HG02759 (cell line): ENCODE results near the gene SH3GL2.
A peak's percentile ranks its signal among the peaks of the same experiment; 100 is the strongest.

ENCODE experiments used
- ATAC-seq: cut with Tn5 transposase; IDR thresholded peaks from one replicate; pipeline ENCODE4 v1.9.1; 2021; ENCODE audit warnings: mild to moderate bottlenecking, moderate library complexity; ENCODE audit not compliant: unreplicated experiment

SH3GL2 gene

DNA sequence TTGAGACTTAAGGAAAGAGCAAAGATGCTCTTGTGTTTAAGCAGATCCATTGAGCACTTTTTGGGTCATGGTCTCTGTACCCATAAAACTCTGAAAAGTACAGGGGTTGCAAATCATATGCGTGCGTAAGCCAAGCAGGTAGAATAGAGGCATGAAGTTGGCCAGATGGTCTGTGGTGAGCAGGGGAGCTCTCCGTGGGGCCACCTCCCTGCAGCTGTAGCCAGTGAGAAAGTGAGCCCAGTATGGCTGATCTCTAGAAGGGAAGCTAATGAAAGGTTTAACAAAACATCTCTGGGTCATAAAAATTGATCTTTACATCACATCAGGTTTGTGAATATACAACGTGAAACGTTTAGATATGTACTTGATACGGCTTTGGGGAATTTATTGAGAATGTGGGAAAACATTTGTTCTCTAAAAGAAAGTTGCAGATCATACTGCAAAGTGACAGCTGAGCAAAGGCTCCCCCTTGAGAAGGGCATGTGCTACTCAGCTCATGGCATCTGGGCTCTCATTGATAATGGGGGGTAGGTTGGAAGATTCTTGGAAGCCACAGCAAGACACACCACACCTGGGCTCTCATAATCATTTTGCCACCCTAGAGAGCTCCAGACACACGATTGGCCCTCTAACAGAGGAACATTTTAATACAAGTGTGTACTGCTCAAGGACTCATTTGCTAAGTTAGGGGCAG, 30.6 kb downstream of the SH3GL2 start:
- no peak for ATAC-seq

DNA sequence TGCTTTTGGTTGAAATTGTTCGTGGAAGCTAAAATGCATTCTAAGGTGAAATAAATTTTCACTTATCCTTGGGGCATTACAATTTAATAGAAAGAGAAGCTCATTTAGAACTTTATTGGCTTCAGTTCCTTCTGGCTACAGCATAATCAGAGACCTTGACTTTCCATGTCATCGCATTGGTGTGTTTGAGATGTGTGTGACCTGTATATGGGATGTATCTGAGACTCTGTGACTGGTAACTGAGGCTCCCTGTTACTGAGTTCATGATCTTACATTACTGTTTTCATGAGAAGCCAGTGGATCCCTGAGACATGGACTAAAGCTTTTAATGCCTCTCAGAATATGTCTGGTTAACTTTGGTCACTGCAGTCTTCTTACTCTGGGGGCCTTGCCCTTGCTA, 32.5 kb downstream of the SH3GL2 start:
- no peak for ATAC-seq

DNA sequence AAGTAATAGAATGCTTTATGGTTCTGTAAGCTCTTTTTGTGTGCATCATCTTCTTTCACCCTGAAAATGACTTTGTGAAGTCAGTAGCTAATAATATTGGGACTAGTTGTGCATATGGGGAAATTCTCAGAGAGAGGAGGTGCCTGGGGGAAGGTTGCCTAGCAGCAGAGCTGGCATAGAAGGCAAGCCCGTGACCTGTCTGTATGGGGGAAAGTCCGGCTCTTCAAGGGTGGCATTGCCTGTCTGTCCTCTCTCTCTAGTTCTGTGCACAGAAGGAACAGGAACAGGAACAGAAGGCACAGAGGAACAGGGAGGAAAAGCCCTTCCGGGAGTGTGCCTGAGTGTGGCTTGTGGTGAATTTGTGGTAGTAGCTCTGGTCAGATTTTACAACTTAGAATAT, 33.1 kb downstream of the SH3GL2 start:
- ATAC-seq, result peak; percentile 74

DNA sequence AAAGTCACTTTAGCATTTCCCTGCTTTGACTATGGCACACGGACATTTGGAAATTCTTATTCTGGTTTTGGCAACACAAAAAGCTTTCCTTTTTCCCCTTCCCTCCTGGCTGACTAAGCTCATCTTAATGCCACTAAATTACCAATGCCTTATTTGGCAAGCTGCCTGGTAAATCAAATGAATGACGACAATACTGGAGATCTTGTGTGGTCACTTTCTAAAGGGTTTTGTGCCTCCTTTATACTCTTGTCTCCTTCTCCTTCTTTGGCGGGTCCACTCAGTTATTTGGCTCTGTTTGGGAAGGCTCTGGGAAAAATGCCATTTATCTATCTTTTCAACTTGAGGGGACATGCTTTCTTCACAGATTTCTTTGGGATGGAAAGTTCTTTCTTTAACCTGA, 34.9 kb downstream of the SH3GL2 start:
- no peak for ATAC-seq

DNA sequence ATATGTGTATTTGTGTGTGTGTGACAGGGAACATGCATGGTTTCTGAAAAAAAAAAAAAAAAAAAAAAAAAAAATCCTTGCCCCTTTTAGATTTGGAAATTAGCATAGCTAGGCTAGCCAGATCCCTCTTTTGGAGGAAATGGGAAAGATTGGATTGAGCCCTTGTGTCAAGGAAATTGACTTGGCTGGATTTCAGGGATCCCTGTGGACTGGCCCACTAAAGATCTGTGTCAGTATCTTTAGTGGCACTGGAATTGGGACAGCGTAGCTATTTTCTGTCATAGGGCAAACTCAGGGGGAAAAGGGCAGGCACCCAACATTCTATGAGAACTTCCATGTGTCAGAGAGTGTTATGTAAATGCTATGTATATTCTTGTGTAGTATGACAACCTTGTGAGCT, 35.4 kb downstream of the SH3GL2 start:
- ATAC-seq, result no peak

DNA sequence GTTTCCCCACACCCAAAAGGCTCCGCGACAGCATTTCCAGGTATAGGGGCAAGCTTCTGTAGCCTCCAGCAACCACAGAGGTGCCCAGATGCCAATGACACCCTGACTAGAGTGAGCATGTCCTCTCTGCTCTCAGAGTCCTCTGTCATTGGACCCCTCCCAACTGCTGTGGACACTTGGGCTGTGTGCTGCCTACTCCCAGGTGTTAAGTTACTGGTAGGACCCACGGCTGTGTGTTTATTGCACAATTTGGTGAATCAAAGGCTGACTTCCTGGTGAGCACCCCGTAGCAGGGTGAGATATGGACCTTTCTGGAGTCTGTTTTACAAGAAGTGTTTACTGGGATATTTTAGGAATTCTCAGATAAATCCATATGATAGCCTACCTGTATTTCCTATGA, 36.0 kb downstream of the SH3GL2 start:
- ATAC-seq, result no peak

DNA sequence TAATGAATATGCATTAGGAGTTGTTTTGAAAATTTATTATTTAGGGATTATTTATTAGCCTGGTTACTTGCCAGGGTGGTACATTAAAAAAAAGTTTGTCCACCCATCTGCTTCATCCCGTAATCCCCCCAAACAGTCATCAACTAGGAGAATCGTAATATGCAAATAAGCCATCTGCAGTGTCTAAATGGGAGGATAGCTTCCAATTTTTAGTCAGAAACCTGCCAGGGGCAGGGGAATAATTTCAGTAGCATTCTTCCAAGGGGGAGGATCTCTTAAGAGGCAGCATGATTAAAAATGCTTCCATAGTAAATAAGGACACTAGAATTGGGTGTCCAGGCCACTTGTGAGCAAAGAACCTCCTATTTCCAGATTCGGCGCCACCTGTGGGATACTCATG, 43.3 kb downstream of the SH3GL2 start:
- ATAC-seq, result no peak

DNA sequence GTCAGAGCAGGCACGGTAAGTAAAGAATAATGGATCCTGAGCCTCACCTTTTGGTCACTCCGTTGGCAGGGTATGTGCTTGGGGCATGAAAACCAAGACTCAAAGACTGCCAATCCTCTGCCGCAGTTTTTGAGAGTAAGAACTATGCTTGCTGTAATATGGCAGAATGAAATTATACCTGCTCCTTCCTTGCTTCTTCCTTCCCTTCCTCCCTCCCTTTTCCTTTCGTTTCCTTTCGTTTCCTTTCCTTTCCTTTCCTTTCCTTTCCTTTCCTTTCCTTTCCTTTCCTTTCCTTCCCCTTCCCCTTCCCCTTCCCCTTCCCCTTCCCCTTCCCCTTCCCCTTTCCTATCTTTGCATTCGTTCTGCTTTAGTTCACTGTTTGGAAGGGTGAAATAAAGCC, 43.9 kb downstream of the SH3GL2 start:
- ATAC-seq, result no peak

DNA sequence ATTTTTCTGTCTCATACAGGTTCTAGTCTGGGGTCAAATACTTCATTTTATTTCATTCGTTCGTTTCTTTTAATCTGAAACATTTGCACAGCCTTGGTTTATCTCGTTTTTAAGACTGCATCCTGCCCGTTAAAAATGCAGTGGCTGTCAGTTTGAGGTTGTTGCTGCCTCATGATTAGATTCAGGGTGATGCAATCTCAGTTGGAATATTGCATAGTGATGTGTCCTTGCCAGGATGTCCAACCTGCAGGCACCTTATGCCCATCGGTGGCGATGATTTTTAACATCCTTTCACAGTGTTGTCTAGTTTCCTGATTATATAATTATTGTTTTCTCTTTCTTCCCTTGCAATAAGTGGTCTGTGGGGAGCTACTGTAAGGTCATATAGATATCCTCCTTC, 45.1 kb downstream of the SH3GL2 start:
- no peak for ATAC-seq

DNA sequence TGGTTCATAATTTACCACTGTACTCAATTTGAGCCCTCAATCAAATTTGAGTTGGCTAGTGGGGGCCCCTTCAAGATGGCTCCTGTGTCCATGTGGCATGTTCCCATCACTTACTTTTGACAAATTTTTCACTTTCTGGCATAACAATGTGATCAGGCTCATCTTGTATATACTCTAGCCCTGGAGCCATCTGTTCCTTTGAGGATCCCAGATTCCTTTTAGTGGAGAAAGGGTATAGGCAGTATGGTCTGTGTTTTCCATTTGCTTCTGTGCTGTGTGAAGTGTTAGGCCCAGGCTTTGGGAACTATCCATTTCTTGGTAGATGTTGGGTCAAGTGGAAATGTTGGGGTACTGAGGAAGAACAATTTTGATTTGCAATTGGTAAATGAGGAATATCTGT, 45.7 kb downstream of the SH3GL2 start:
- no peak for ATAC-seq

DNA sequence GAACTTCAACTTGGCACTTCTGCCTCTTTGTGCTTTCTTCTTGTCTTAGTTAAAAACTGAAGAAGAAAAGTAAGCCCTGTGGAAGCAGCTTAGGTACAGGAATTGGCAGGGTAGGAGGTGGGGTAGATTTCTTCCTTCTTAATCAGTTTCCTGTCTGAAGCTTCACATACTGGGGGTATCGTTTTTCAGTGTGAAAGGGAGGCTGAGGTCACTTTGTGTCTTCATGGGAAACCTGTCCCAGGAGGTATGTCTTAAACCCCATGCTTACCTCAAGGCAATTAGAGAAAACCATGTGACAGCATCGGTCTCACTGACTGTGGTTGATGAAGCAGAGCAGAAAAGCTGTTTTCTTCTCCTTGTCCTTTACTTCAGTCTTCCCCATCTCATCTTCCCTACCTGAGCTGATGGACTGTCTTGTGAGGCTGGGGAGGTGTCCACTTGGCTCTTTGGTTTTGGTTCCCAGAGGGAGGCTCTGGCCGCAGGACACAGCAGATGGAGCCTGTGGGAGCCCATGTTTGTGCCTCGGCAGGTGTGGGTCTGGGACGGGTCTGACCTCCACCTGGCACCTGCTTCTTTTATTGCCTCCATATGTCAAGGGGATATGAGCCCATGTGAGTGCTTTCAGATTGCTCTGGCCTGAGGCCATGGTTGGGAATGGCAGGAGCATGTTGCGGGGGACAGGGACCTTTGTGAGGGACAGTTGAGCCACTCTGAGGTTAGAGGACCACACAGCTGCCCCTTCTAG, 47.0 kb downstream of the SH3GL2 start:
- no peak for ATAC-seq

DNA sequence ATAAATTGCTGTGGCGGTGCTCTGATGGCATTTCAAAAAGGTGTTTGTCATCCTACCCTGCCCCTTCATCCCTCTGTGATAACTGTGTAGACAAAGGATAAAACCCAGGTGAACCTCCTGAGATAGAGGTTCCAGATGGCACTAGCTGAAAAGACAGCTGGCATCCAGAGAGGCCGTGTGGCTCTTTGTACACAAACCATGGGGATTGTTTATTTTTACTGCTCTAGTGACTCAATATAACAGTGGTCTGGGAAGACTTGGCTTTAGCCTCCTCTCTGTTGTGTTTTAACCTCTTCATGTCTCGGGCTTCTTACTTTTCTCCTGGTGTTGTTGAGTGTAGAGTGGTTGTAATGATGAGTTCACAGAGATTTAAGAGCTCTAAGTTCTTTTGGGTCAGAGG, 48.8 kb downstream of the SH3GL2 start:
- ATAC-seq, result no peak

DNA sequence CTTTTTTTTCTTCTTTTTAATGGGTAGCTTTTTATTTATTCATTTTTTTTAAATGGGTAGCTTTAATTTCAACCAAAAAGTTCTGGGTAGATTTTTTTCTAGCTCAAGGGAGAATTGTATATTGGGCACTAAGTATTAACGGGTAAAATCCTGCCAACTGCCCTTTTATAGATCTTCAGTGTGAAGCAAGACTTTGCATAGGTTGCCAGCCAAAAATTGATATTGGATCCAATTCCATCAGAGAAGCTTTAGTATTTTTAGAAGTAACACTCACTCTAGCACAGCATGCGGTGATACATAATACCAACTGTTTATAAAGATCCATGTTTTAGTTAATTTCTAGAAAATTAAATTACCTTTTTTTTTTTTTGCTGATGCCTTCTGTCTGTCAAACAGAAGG, 49.8 kb downstream of the SH3GL2 start:
- no peak for ATAC-seq

DNA sequence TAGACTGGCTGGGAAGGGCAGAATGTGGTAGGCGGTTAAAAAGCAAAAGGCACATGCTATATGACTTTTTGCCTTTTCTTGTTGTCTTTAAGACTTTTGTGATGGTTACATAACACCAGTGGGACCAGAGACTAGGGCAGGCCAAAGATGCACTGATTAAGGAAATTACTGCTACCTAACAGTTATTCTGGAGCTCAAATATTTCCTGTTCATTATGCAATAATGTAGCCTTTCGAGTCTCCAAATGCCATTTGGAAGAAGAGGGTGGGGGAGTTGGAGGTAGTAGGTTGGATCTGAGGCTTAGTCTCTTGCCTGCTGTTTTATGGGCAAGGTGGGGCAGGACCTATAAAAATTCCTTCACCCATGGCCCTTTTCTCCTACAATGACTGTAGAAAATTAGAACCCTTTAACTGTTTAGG, 51.7 kb downstream of the SH3GL2 start:
- no peak for ATAC-seq

DNA sequence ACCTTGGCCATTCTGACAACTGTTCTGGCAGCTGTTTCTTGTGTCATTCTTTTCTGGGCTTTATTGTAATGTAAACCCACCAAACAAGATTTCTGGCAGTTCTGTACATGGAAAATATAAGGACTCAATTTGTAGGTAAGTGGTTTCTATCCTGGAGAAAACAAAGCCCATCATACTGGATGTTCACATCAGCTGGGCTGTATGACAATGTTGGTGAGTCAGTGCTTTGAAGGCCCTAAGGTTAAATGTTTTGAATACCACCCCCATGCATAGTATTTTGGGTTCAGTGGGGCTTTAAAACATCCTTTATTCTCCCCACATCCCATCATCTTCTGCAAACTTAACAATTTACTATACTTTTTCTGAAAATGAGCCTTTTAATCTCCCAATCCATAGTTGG, 52.5 kb downstream of the SH3GL2 start:
- ATAC-seq, result no peak

DNA sequence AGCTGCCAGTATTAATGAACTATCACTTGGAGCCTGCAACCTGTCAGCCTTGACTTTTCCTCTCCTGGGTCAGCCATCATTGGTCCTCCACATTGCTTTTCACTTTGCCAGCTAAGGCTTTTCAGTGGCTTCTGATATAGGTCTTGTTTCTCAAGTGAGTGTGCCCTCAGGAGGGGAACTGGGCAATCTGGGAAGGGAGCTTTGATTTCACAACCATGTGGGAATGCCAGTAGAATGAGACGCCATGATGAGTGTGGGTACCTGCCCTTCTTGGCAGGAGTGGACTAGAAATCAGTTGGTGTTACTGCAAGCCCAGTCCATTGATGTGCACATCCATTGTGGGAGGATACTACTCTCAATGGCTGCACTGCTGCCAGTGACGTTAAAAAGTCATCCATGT, 54.1 kb downstream of the SH3GL2 start:
- no peak for ATAC-seq

DNA sequence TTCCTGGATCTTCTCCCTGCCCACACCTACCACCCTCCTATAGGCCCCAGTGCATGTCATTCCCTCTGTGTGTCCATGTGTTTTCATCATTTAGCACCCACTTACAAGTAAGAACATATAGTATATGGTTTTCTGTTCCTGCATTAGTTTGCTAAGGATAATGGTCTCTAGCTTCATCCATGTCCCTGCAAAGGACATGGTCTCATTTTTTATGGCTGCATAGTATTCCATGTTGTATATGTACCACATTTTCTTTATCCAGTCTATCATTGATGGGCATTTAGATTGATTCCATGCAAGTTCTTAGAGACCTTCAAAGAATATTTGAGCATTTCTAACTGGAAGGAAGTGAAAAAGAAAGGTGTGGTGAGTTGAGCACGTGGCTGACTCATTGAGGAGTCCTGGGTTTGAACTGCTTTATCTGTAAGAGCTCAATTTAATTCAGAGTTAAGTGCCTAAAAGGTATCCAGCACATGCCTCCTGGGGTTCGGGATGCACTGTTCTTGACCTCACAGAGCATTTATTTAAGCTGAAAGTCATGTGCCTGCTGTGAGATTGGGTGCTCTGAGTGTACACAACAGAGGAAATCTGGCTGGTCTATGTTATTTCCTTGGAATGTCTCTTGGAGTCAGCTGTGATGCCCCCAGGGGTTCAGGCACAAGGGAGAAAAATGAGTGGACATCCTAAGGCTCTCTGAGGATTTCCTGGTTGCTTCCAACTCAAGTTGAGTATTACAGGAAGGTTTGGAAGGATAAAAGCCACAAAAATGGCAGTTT, 56.4 kb downstream of the SH3GL2 start:
- no peak for ATAC-seq

DNA sequence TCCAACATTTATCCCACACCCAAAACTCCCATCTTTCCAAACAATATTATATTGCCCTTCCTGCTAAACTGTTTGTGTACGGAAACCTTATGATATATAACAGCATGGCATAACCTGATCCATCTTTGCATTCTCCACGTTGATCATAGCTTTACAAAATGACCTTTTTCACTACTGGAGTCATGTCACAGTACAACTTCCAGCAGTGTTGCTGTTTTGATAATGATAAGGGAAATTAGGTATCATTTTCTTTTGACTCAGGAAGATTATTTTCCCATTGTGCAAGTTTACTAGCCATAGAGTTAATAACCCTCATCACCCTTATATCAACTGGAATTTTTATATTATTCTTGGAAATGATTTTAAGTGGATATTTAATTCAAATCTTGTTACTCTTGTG, 57.5 kb downstream of the SH3GL2 start:
- ATAC-seq, result no peak

DNA sequence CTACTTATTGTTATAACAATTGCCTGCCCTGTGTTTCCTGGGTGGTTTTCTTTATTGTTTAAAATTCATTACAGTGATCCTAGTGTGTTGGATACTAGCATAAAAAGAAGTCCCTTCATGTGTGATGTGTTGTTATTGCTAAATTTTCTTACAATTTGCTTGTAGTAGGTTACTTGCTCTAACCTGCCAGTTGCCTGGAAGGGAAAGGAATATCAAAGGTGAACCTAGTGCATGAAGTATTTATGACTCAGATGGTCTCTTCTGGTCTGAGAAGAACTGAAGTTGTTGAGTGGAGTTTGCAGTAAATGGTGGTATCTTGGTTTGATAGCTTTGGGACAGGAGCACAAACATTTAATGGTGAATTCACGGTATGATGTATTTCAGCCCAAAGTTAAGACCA, 58.0 kb downstream of the SH3GL2 start:
- ATAC-seq, result no peak

DNA sequence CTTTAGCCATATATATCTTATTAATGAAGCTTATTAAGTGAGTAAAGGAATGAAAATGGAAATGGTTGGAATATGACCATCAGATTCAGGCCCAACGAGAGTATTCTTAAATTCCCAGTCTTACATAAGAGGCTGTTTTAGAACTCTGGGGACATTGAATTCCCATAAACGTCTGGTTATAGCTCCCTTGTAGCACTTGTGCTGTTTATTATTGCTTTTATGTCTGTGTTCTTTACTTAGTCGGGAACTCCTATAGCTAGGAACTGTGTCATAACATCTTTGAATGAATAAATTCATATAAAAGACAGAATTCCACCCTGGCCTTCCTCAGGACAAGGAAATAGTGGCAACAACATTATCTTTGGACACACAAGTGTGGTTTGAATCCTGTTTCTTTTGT, 58.4 kb downstream of the SH3GL2 start:
- ATAC-seq, result no peak

DNA sequence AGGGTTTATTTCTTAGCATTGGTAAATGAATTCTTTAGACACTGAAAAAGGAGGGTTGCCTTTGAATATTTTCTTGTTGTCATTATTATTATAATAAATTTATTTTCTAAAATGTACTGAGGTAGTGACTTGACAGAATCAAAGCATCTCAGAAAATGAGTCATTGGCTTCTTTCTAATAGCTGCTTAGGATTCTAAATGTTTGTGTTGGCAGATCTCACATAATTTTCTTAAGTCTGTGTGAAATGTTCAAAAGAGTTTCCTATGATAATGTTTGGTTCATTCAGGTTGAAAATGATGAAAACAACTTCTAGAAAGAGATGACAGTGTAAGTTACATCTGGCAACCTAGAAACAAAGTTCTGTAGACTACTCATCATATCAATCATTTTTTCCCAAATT, 69.7 kb downstream of the SH3GL2 start:
- ATAC-seq, result no peak

DNA sequence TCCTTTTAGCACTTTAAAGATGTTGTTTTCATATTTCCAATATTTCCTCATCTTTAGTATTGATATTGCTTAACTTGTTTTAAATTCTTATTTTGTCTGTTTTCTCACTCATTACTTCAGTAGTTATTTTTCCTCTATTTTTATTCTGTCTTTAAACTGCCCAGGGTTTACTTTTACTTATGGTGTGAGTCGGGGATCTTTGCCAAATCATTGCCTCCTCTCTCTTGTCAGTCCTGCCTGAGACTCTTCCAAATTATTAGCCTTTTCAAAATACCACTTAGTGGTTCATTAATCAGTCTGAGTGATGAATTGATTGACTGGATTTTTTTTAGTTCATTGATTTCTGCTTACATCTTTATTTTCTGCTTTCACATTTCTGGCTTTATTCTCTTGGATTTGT, 72.9 kb downstream of the SH3GL2 start:
- ATAC-seq, result no peak
